Loucy (cell line): ENCODE data around the gene COL27A1.

ENCODE experiments used
- H2AFZ ChIP-seq: fragments of 200-600 bp; sonication (generic); 2 replicates; pipeline ENCODE4 v1.6.0; 2016; ENCODE audit warnings: antibody characterized with exemption, mild to moderate bottlenecking, low read length, moderate library complexity
- H3F3A ChIP-seq: fragments of 200-600 bp; 2 replicates; pipeline ENCODE4 v1.6.0; 2016; ENCODE audit warnings: antibody characterized with exemption, low read depth, mild to moderate bottlenecking
- H3K27me3 ChIP-seq: fragments of 200-600 bp; sonication (generic); 2 replicates; pipeline ENCODE4 v1.6.1; 2014; ENCODE audit warnings: low read length, mild to moderate bottlenecking; ENCODE audit not compliant: insufficient read depth, poor library complexity, severe bottlenecking
- H3K36me3 ChIP-seq: fragments of 200-600 bp; sonication (generic); 2 replicates; pipeline ENCODE4 v1.6.1; 2016; ENCODE audit warnings: low read length; ENCODE audit not compliant: insufficient read depth
- H3K4me1 ChIP-seq: fragments of 200-600 bp; sonication (generic); 2 replicates; pipeline ENCODE4 v1.5.1; 2014; ENCODE audit warnings: low read length, mild to moderate bottlenecking; ENCODE audit not compliant: insufficient read depth, poor library complexity, severe bottlenecking
- H3K4me2 ChIP-seq: fragments of 200-600 bp; sonication (generic); 2 replicates; pipeline ENCODE4 v1.6.0; 2014; ENCODE audit warnings: antibody characterized with exemption, low read length, low read depth, mild to moderate bottlenecking; ENCODE audit not compliant: poor library complexity, severe bottlenecking
- H3K4me3 ChIP-seq: fragments of 200-600 bp; sonication (generic); 2 replicates; pipeline ENCODE4 v1.5.1; 2014; ENCODE audit warnings: low read length, mild to moderate bottlenecking, mixed read lengths; ENCODE audit not compliant: poor library complexity, severe bottlenecking
- H3K79me2 ChIP-seq: fragments of 200-600 bp; sonication (generic); 2 replicates; pipeline ENCODE4 v1.6.1; 2014; ENCODE audit warnings: low read length; ENCODE audit not compliant: insufficient read depth
- H3K9ac ChIP-seq: fragments of 200-600 bp; sonication (generic); 2 replicates; pipeline ENCODE4 v1.6.0; 2014; ENCODE audit warnings: mild to moderate bottlenecking, low read depth, low read length, moderate library complexity; ENCODE audit not compliant: poor library complexity, severe bottlenecking
- H3K9me2 ChIP-seq: fragments of 200-600 bp; sonication (generic); replicated peaks from 2 replicates; pipeline ENCODE4 v1.6.1; 2016; ENCODE audit warnings: low read depth, low read length, mixed read lengths
- H3K9me3 ChIP-seq: fragments of 200-600 bp; sonication (generic); 2 replicates; pipeline ENCODE4 v1.6.1; 2014; ENCODE audit warnings: mild to moderate bottlenecking, antibody characterized with exemption, low read length, low read depth; ENCODE audit not compliant: insufficient read depth
- H4K20me1 ChIP-seq: fragments of 200-600 bp; sonication (generic); 2 replicates; pipeline ENCODE4 v1.6.0; 2014; ENCODE audit warnings: antibody characterized with exemption, low read length, mild to moderate bottlenecking; ENCODE audit not compliant: insufficient read depth, poor library complexity, severe bottlenecking
- CTCF ChIP-seq: fragments of 200-600 bp; sonication (generic); conservative IDR thresholded peaks from 2 replicates; pipeline ENCODE4 v1.5.1; 2014; ENCODE audit warnings: mild to moderate bottlenecking, antibody characterized with exemption, low read length
- EZH2phosphoT487 ChIP-seq: fragments of 200-600 bp; IDR thresholded peaks from 2 replicates; pipeline ENCODE4 v1.6.1; 2018; ENCODE audit warnings: antibody characterized with exemption, mild to moderate bottlenecking, moderate library complexity, borderline replicate concordance

Gene COL27A1

GRCh38 chr9:114242837-114243236 lies 87.5 kb downstream of the COL27A1 start:
- TF ChIP-seq EZH2phosphoT487 (no peak), CTCF (no peak)
- no peaks in the 10 kb centered on the region for H3F3A ChIP-seq
- H3K4me3 ChIP-seq = no peak overlapping the region
- H4K20me1 ChIP-seq = no peaks in the 10 kb centered on the region
- no peak overlapping the region for H3K4me2 ChIP-seq
- H3K9me2 ChIP-seq = no peaks in the 10 kb centered on the region
- no peaks in the 10 kb centered on the region for H3K79me2 ChIP-seq
- no peaks in the 10 kb centered on the region for H3K27me3 ChIP-seq
- H3K9me3 ChIP-seq = no peaks in the 10 kb centered on the region
- no peak overlapping the region for H2AFZ ChIP-seq
- H3K36me3 ChIP-seq = no peaks in the 10 kb centered on the region
- H3K9ac ChIP-seq = no peak overlapping the region
- no peaks in the 10 kb centered on the region for H3K4me1 ChIP-seq

DNA sequence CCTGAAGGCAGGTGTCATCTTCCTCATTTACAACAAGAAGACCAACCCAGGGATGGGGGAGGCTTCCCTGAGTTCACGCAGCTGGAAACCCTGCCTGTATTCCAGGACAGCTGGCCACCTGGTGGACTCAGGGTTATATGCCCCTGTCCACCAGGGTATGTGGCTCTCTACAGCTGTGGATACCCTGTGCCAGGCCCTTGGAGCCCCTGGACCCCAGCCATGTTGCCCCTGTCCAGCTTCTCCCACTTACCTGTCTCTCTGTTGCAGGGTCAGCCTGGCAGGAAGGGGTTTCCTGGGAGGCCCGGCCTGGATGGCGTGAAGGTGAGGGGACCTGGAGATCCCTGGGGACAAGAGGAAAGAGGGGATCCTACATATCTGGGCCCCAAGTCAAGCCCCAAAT lies 87.9 kb downstream of the COL27A1 start:
- no peaks in the 10 kb centered on the region for H4K20me1 ChIP-seq
- H3K4me3 ChIP-seq = no peak overlapping the region
- H3K36me3 ChIP-seq = no peaks in the 10 kb centered on the region
- H3K79me2 ChIP-seq = no peaks in the 10 kb centered on the region
- TF ChIP-seq EZH2phosphoT487 = no peak
- no peaks in the 10 kb centered on the region for H3K9me3 ChIP-seq
- H3K27me3 ChIP-seq = no peaks in the 10 kb centered on the region
- no peaks in the 10 kb centered on the region for H3K4me1 ChIP-seq
- H2AFZ ChIP-seq = no peak overlapping the region
- no peaks in the 10 kb centered on the region for H3F3A ChIP-seq
- no peak overlapping the region for H3K4me2 ChIP-seq
- H3K9me2 ChIP-seq = no peaks in the 10 kb centered on the region
- no peak overlapping the region for H3K9ac ChIP-seq

GRCh38 chr9:114244570-114244969 lies 89.2 kb downstream of the COL27A1 start:
- H3K79me2 ChIP-seq = no peaks in the 10 kb centered on the region
- no peaks in the 10 kb centered on the region for H3K27me3 ChIP-seq
- H3K9ac ChIP-seq = no peak overlapping the region
- no peaks in the 10 kb centered on the region for H3F3A ChIP-seq
- no peaks in the 10 kb centered on the region for H3K36me3 ChIP-seq
- no peak overlapping the region for H3K4me3 ChIP-seq
- no peaks in the 10 kb centered on the region for H4K20me1 ChIP-seq
- H3K4me2 ChIP-seq = no peak overlapping the region
- no peak overlapping the region for H2AFZ ChIP-seq
- H3K4me1 ChIP-seq = no peaks in the 10 kb centered on the region
- H3K9me2 ChIP-seq = no peaks in the 10 kb centered on the region
- TF ChIP-seq EZH2phosphoT487 (no peak), CTCF (no peak)
- no peaks in the 10 kb centered on the region for H3K9me3 ChIP-seq

GRCh38 chr9:114246558-114246957 lies 91.2 kb downstream of the COL27A1 start:
- H3K27me3 ChIP-seq = no peaks in the 10 kb centered on the region
- H3K36me3 ChIP-seq = no peaks in the 10 kb centered on the region
- no peak overlapping the region for H2AFZ ChIP-seq
- no peak overlapping the region for H3K4me3 ChIP-seq
- H3K9me2 ChIP-seq = no peaks in the 10 kb centered on the region
- H3K9ac ChIP-seq = no peak overlapping the region
- H3K4me2 ChIP-seq = no peak overlapping the region
- H3F3A ChIP-seq = no peaks in the 10 kb centered on the region
- H3K79me2 ChIP-seq = no peaks in the 10 kb centered on the region
- H3K9me3 ChIP-seq = no peaks in the 10 kb centered on the region
- no peaks in the 10 kb centered on the region for H4K20me1 ChIP-seq
- TF ChIP-seq CTCF = no peak
- no peak for TF ChIP-seq EZH2phosphoT487
- H3K4me1 ChIP-seq = no peaks in the 10 kb centered on the region
